Stimulated activated CD4-positive, alpha-beta T cell treated with anti-CD3 and anti-CD28 coated beads, TNF-alpha, amount 100 ng/mL, for 24 hours (primary cell): ENCODE measurements around the gene BMPR1A.
"Not testable (repeated sequence)": the region's sequence is repeated elsewhere in the genome, so short reads cannot be mapped to it uniquely, and the experiment has no call there.

Source experiments
- DNase-seq, 3 experiments: peaks; one replicate each; pipeline ENCODE4 v3.0.0-alpha.2; 2020; ENCODE audit warnings: low read depth in 3 of 3

The BMPR1A gene

GRCh38 chr10:86849181-86849894, 92.9 kb downstream of the BMPR1A start:
- DNase-seq, result no peak

GRCh38 chr10:86850481-86850880, 94.1 kb downstream of the BMPR1A start:
- DNase-seq, result no peak

- DNase-seq, result no peak
These were observed 95.1 kb downstream of the BMPR1A start for GRCh38 chr10:86851328-86852207.

GRCh38 chr10:86853582-86853981, 97.2 kb downstream of the BMPR1A start:
- not testable (repeated sequence) for DNase-seq

- DNase-seq, result no peak
These were observed 99.1 kb downstream of the BMPR1A start for GRCh38 chr10:86855513-86855912.

GRCh38 chr10:86856156-86856555, 99.7 kb downstream of the BMPR1A start:
- no peak for DNase-seq

- no peak for DNase-seq
These were observed 100.8 kb downstream of the BMPR1A start for GRCh38 chr10:86857128-86857721.

GRCh38 chr10:86858011-86858410, 101.6 kb downstream of the BMPR1A start:
- no peak for DNase-seq

- DNase-seq, result no peak
These were observed 104.9 kb downstream of the BMPR1A start for GRCh38 chr10:86861351-86861750.

- no peak for DNase-seq
These were observed 106.0 kb downstream of the BMPR1A start for GRCh38 chr10:86862373-86862772.

- DNase-seq, result no peak
These were observed 106.5 kb downstream of the BMPR1A start for GRCh38 chr10:86862786-86863483.

- no peak for DNase-seq
These were observed 107.0 kb downstream of the BMPR1A start for GRCh38 chr10:86863484-86863842.

- not testable (repeated sequence) for DNase-seq
These were observed 108.8 kb downstream of the BMPR1A start for GRCh38 chr10:86865011-86865811.

- DNase-seq, result no peak
These were observed 110.7 kb downstream of the BMPR1A start for GRCh38 chr10:86867149-86867548.

GRCh38 chr10:86868353-86868752, 111.9 kb downstream of the BMPR1A start:
- DNase-seq, result no peak

- DNase-seq, result no peak
These were observed 114.3 kb downstream of the BMPR1A start for GRCh38 chr10:86870679-86871078.

- no peak for DNase-seq
These were observed 115.3 kb downstream of the BMPR1A start for GRCh38 chr10:86871563-86872183.

- no peak for DNase-seq
These were observed 116.3 kb downstream of the BMPR1A start for GRCh38 chr10:86872757-86873156.

- no peak for DNase-seq
These were observed 120.3 kb downstream of the BMPR1A start for GRCh38 chr10:86876748-86877147.

GRCh38 chr10:86878983-86879713, 122.7 kb downstream of the BMPR1A start:
- DNase-seq, result no peak
